HEK293 (cell line): Measurements from ENCODE around the gene SLFN11.
A peak's percentile ranks its signal among the peaks of the same experiment; 100 is the strongest.

Experiments used
- INSM2 ChIP-seq: fragments of 450-650 bp; formaldehyde crosslinking; IDR thresholded peaks from 2 replicates; pipeline ENCODE4 v1.5.1; 2016; ENCODE audit warnings: missing biosample characterization, missing genetic modification characterization
- KLF10 ChIP-seq: fragments of 450-650 bp; IDR thresholded peaks from 2 replicates; pipeline ENCODE4 v1.5.1; 2018; ENCODE audit warnings: missing biosample characterization, mild to moderate bottlenecking, missing genetic modification characterization
- PATZ1 ChIP-seq: fragments of 450-650 bp; formaldehyde crosslinking; IDR thresholded peaks from 2 replicates; pipeline ENCODE4 v1.5.1; 2016; ENCODE audit warnings: missing biosample characterization, missing genetic modification characterization
- PRDM10 ChIP-seq: fragments of 450-650 bp; formaldehyde crosslinking; IDR thresholded peaks from 2 replicates; pipeline ENCODE4 v1.5.1; 2016; ENCODE audit warnings: missing biosample characterization, missing genetic modification characterization
- SCRT2 ChIP-seq: fragments of 450-650 bp; formaldehyde crosslinking; IDR thresholded peaks from 2 replicates; pipeline ENCODE4 v1.5.1; 2016; ENCODE audit warnings: missing biosample characterization, missing genetic modification characterization
- TCF7L2 ChIP-seq: IDR thresholded peaks from 2 replicates; pipeline ENCODE4 v1.6.1; 2011; ENCODE audit warnings: low read depth, mild to moderate bottlenecking, inconsistent platforms, low read length, moderate library complexity, borderline replicate concordance
- YY2 ChIP-seq: fragments of 450-650 bp; formaldehyde crosslinking; IDR thresholded peaks from 2 replicates; pipeline ENCODE4 v1.5.1; 2016; ENCODE audit warnings: missing biosample characterization, missing genetic modification characterization
- ZBTB20 ChIP-seq: fragments of 450-650 bp; formaldehyde crosslinking; IDR thresholded peaks from 2 replicates; pipeline ENCODE4 v1.5.1; 2016; ENCODE audit warnings: missing biosample characterization, missing genetic modification characterization
- ZBTB8A ChIP-seq: fragments of 450-650 bp; formaldehyde crosslinking; IDR thresholded peaks from 2 replicates; pipeline ENCODE4 v1.5.1; 2016; ENCODE audit warnings: missing biosample characterization, missing genetic modification characterization
- ZFHX2 ChIP-seq: fragments of 450-650 bp; formaldehyde crosslinking; conservative IDR thresholded peaks from 2 replicates; pipeline ENCODE4 v1.5.1; 2016; ENCODE audit warnings: missing biosample characterization, missing genetic modification characterization
- ZNF148 ChIP-seq: fragments of 450-650 bp; formaldehyde crosslinking; IDR thresholded peaks from 2 replicates; pipeline ENCODE4 v1.5.0; 2017; ENCODE audit warnings: missing biosample characterization, missing genetic modification characterization, borderline replicate concordance
- ZNF335 ChIP-seq: fragments of 450-650 bp; formaldehyde crosslinking; conservative IDR thresholded peaks from 2 replicates; pipeline ENCODE4 v1.5.1; 2016; ENCODE audit warnings: missing biosample characterization, missing genetic modification characterization
- ZNF366 ChIP-seq: fragments of 450-650 bp; formaldehyde crosslinking; conservative IDR thresholded peaks from 2 replicates; pipeline ENCODE4 v1.5.1; 2016; ENCODE audit warnings: missing biosample characterization, missing genetic modification characterization
- ZNF416 ChIP-seq: fragments of 450-650 bp; formaldehyde crosslinking; IDR thresholded peaks from 2 replicates; pipeline ENCODE4 v1.5.1; 2016; ENCODE audit warnings: missing biosample characterization, missing genetic modification characterization
- ZNF488 ChIP-seq: fragments of 450-650 bp; formaldehyde crosslinking; IDR thresholded peaks from 2 replicates; pipeline ENCODE4 v1.5.1; 2016; ENCODE audit warnings: missing biosample characterization, missing genetic modification characterization
- ZNF514 ChIP-seq: fragments of 450-650 bp; formaldehyde crosslinking; IDR thresholded peaks from 2 replicates; pipeline ENCODE4 v1.5.1; 2016; ENCODE audit warnings: missing biosample characterization, missing genetic modification characterization
- ZNF521 ChIP-seq: fragments of 450-650 bp; formaldehyde crosslinking; IDR thresholded peaks from 2 replicates; pipeline ENCODE4 v1.5.1; 2017; ENCODE audit warnings: missing biosample characterization, mild to moderate bottlenecking, missing genetic modification characterization
- ZNF548 ChIP-seq: fragments of 450-650 bp; formaldehyde crosslinking; IDR thresholded peaks from 2 replicates; pipeline ENCODE4 v1.5.1; 2016; ENCODE audit warnings: missing biosample characterization, missing genetic modification characterization
- ZNF558 ChIP-seq: fragments of 450-650 bp; formaldehyde crosslinking; IDR thresholded peaks from 2 replicates; pipeline ENCODE4 v1.5.1; 2016; ENCODE audit warnings: missing biosample characterization, missing genetic modification characterization
- ZNF560 ChIP-seq: fragments of 450-650 bp; formaldehyde crosslinking; IDR thresholded peaks from 2 replicates; pipeline ENCODE4 v1.5.1; 2017; ENCODE audit warnings: missing biosample characterization, missing genetic modification characterization, borderline replicate concordance
- ZNF571 ChIP-seq: fragments of 450-650 bp; formaldehyde crosslinking; IDR thresholded peaks from 2 replicates; pipeline ENCODE4 v1.5.0; 2017; ENCODE audit warnings: missing biosample characterization, missing genetic modification characterization
- ZNF610 ChIP-seq: fragments of 450-650 bp; formaldehyde crosslinking; IDR thresholded peaks from 2 replicates; pipeline ENCODE4 v1.5.1; 2016; ENCODE audit warnings: missing biosample characterization, missing genetic modification characterization, borderline replicate concordance
- ZNF629 ChIP-seq: fragments of 450-650 bp; formaldehyde crosslinking; IDR thresholded peaks from 2 replicates; pipeline ENCODE4 v1.5.1; 2017; ENCODE audit warnings: missing biosample characterization, missing genetic modification characterization
- ZNF660 ChIP-seq: fragments of 450-650 bp; IDR thresholded peaks from 2 replicates; pipeline ENCODE4 v1.5.1; 2018; ENCODE audit warnings: missing biosample characterization, mild to moderate bottlenecking, missing genetic modification characterization
- ZNF692 ChIP-seq: fragments of 450-650 bp; formaldehyde crosslinking; IDR thresholded peaks from 2 replicates; pipeline ENCODE4 v1.5.1; 2016; ENCODE audit warnings: missing biosample characterization, missing genetic modification characterization
- ZNF707 ChIP-seq: fragments of 450-650 bp; formaldehyde crosslinking; IDR thresholded peaks from 2 replicates; pipeline ENCODE4 v1.5.1; 2016; ENCODE audit warnings: missing biosample characterization, missing genetic modification characterization
- ZSCAN5A ChIP-seq: fragments of 450-650 bp; formaldehyde crosslinking; IDR thresholded peaks from 2 replicates; pipeline ENCODE4 v1.5.1; 2016; ENCODE audit warnings: missing biosample characterization, missing genetic modification characterization

The SLFN11 gene

GRCh38 chr17:35373534-35373983 lies at the start of gene SLFN11 (continued):
- no peak for TF ChIP-seq ZNF416 (tag by site-specific recombination)
- TF ChIP-seq PRDM10 (tag by site-specific recombination): peak; percentile 91
- peak; percentile 97 for TF ChIP-seq ZFHX2
- peak; percentile 84 for TF ChIP-seq PATZ1
- TF ChIP-seq ZNF558 (tag by site-specific recombination): 0 out of 2 replicates have a peak, but pooled peaks have one; percentile 23
- TF ChIP-seq ZNF660 (tag by site-specific recombination): peak; percentile 17; the same call in 1 of the 2 replicates
- peak; percentile 100 for TF ChIP-seq ZNF366 (tag by site-specific recombination)
- no peak for TF ChIP-seq ZNF707 (tag by site-specific recombination)
- TF ChIP-seq ZNF571 (tag by site-specific recombination): no peak
- no peak; the same call in 1 of the 2 replicates for TF ChIP-seq ZNF692 (tag by site-specific recombination)
- TF ChIP-seq ZNF148 (tag by site-specific recombination): no peak
- peak; percentile 31; the same call in 1 of the 2 replicates for TF ChIP-seq KLF10 (tag by site-specific recombination)
- no peak for TF ChIP-seq ZNF610 (tag by site-specific recombination)
- TF ChIP-seq INSM2 (tag by site-specific recombination): no peak; the same call in 1 of the 2 replicates
- no peak for TF ChIP-seq SCRT2 (tag by site-specific recombination)
- peak; percentile 41 for TF ChIP-seq ZNF335 (tag by site-specific recombination)
- 0 out of 2 replicates have a peak, but pooled peaks have one; percentile 17 for TF ChIP-seq YY2 (tag by site-specific recombination)
- peak; percentile 78 for TF ChIP-seq ZBTB20 (tag by site-specific recombination)
- TF ChIP-seq ZNF629 (tag by site-specific recombination): peak; percentile 87
- no peak for TF ChIP-seq ZNF548 (tag by site-specific recombination)
- TF ChIP-seq ZNF560 (tag by site-specific recombination): no peak
- no peak; the same call in 1 of the 2 replicates for TF ChIP-seq ZBTB8A (tag by site-specific recombination)
- no peak for TF ChIP-seq ZNF514 (tag by site-specific recombination)
- no peak for TF ChIP-seq ZSCAN5A (tag by site-specific recombination)
- no peak for TF ChIP-seq TCF7L2
- TF ChIP-seq ZNF521 (tag by site-specific recombination): no peak
- no peak for TF ChIP-seq ZNF488 (tag by site-specific recombination)
